Measurements from ENCODE around the gene CLSTN2.

- TF ChIP-seq CTCF (IDR thresholded peaks at IDR 0.05) = no peak
- TF ChIP-seq POLR2A (IDR thresholded peaks at IDR 0.05) = no peak
These were observed 412.2 kb downstream of the CLSTN2 start for GRCh38 chr3:140347151-140347550.
